NCI-H1105 treated with DMSO at 0.1 percent for 48 hours (cell line): ENCODE measurements around the gene LIPG.

ENCODE experiments used
- DNase-seq: peaks from one replicate; lab custom pipeline; 2025; lab: John Stamatoyannopoulos, UW

The LIPG gene

GRCh38 chr18:49546719-49547273, 15.1 kb upstream of the LIPG start:
- DNase-seq = no peak

GRCh38 chr18:49547701-49548100, 14.2 kb upstream of the LIPG start:
- no peak for DNase-seq

- DNase-seq = no peak
Observed at GRCh38 chr18:49548229-49548636, 13.6 kb upstream of the LIPG start.

GRCh38 chr18:49550621-49551339, 11.1 kb upstream of the LIPG start:
- no peak for DNase-seq

GRCh38 chr18:49553003-49553402, 8.9 kb upstream of the LIPG start:
- no peak for DNase-seq

GRCh38 chr18:49555641-49556040, 6.2 kb upstream of the LIPG start:
- DNase-seq = no peak

- DNase-seq = no peak
Observed at GRCh38 chr18:49558356-49558755, 3.5 kb upstream of the LIPG start.

GRCh38 chr18:49559326-49559931, 2.4 kb upstream of the LIPG start:
- DNase-seq = peak; percentile 72

GRCh38 chr18:49560277-49560623, 1.6 kb upstream of the LIPG start:
- no peak for DNase-seq

GRCh38 chr18:49560624-49561288, 1.1 kb upstream of the LIPG start:
- peak; percentile 76 for DNase-seq

GRCh38 chr18:49562481-49563129, 748 bp downstream of the LIPG start:
- no peak for DNase-seq

GRCh38 chr18:49563130-49563540, 1.3 kb downstream of the LIPG start:
- DNase-seq = no peak

- DNase-seq = no peak
Observed at GRCh38 chr18:49563701-49564517, 2.1 kb downstream of the LIPG start.

GRCh38 chr18:49564518-49564834, 2.6 kb downstream of the LIPG start:
- no peak for DNase-seq

- no peak for DNase-seq
Observed at GRCh38 chr18:49565101-49565500, 3.2 kb downstream of the LIPG start.

- peak; percentile 43 for DNase-seq
Observed at GRCh38 chr18:49565612-49566011, 3.8 kb downstream of the LIPG start.

GRCh38 chr18:49566217-49566770, 4.4 kb downstream of the LIPG start:
- DNase-seq = no peak

- no peak for DNase-seq
Observed at GRCh38 chr18:49566985-49567384, 5.1 kb downstream of the LIPG start.

- no peak for DNase-seq
Observed at GRCh38 chr18:49569724-49570123, 7.9 kb downstream of the LIPG start.

GRCh38 chr18:49570836-49571235, 9.0 kb downstream of the LIPG start:
- DNase-seq = no peak

GRCh38 chr18:49572611-49573345, 10.9 kb downstream of the LIPG start:
- DNase-seq = no peak
